ENCODE data around the gene TLCD1. TPM values are rescaled to one million over a fixed set of nuclear protein-coding genes. Genes with fewer than 3 reads are reported as not detected.
A peak's percentile ranks its signal among the peaks of the same experiment; 100 is the strongest.

The TLCD1 gene
- total RNA-seq, 1 donor from 2014 or later, result 8.2 TPM

- H3K36me3 Mint-ChIP-seq (ENCODE audit: unreplicated experiment), result peaks cover 4% of the 10 kb centered on the region
- DNase-seq, result peak; percentile 97
- H3K27ac Mint-ChIP-seq (ENCODE audit: unreplicated experiment), result peak overlapping the region; percentile 100
- H3K4me3 Mint-ChIP-seq (ENCODE audit: unreplicated experiment), result peak overlapping the region; percentile 94
- peaks cover 20% of the 10 kb centered on the region for H3K9me3 Mint-ChIP-seq (ENCODE audit: unreplicated experiment)
- peaks cover 25% of the 10 kb centered on the region for H3K27me3 Mint-ChIP-seq (ENCODE audit: unreplicated experiment)
- TF ChIP-seq, protein P1, sequence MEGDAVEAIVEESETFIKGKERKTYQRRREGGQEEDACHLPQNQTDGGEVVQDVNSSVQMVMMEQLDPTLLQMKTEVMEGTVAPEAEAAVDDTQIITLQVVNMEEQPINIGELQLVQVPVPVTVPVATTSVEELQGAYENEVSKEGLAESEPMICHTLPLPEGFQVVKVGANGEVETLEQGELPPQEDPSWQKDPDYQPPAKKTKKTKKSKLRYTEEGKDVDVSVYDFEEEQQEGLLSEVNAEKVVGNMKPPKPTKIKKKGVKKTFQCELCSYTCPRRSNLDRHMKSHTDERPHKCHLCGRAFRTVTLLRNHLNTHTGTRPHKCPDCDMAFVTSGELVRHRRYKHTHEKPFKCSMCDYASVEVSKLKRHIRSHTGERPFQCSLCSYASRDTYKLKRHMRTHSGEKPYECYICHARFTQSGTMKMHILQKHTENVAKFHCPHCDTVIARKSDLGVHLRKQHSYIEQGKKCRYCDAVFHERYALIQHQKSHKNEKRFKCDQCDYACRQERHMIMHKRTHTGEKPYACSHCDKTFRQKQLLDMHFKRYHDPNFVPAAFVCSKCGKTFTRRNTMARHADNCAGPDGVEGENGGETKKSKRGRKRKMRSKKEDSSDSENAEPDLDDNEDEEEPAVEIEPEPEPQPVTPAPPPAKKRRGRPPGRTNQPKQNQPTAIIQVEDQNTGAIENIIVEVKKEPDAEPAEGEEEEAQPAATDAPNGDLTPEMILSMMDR (IDR thresholded peaks at IDR 0.05; ENCODE audit: partially characterized antibody, unreplicated experiment), result no peak
- peaks cover 16% of the 10 kb centered on the region for H3K4me1 Mint-ChIP-seq (ENCODE audit: low read depth, unreplicated experiment)
These were observed 14.9 kb downstream of the TLCD1 start for GRCh38 chr17:28710861-28711722.

GRCh38 chr17:28707339-28707720, 18.7 kb downstream of the TLCD1 start:
- peak overlapping the region; percentile 10 for H3K27ac Mint-ChIP-seq (ENCODE audit: unreplicated experiment)
- no peak for DNase-seq
- H3K9me3 Mint-ChIP-seq (ENCODE audit: unreplicated experiment), result peaks cover 19% of the 10 kb centered on the region
- TF ChIP-seq, protein P1 (IDR thresholded peaks at IDR 0.05; ENCODE audit: partially characterized antibody, unreplicated experiment), result no peak
- H3K36me3 Mint-ChIP-seq (ENCODE audit: unreplicated experiment), result peaks cover 10% of the 10 kb centered on the region
- H3K4me3 Mint-ChIP-seq (ENCODE audit: unreplicated experiment), result peak overlapping the region; percentile 36
- H3K4me1 Mint-ChIP-seq (ENCODE audit: low read depth, unreplicated experiment), result peaks cover 11% of the 10 kb centered on the region
- H3K27me3 Mint-ChIP-seq (ENCODE audit: unreplicated experiment), result peaks cover 20% of the 10 kb centered on the region

DNA sequence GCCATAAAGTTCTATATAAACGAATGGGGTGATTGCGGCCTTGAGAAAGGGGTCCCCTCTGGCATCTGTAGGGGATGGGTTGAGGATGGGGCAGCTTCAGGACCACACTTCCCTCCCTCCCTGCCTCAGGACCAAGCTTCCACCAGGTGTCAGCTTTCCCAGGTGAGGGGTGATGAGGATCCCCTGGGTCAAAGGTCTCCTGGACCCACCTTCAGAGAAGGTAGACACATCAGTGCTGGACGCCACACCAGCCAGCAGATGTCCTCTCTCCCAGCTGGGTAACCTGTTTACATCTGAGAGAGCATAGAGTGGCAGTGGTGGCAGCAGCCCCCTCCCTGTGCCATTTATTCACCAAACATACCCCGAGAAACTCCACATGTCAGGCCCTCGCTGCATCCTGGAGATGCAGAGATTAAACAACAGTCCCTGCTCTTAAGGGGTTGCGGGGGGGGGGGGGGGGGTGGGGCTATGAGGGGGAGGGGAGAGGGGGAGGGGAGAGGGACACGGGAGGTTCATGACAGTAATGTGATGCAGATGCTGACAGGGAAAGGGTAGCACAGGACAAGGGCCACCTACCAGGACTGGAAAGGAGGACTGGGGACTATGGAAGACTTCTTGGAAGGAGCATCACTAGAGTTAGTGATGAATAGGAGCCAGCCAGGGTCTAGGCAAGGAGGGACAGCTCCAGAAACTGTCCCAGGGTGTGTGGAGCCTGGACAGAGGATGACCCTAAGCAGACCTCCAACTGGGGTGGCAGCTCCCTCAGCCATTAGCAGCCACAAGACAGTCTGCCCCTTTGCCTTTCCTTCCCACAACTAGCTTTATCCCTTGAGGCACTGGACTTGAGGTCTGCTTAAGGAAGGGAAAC, 19.3 kb downstream of the TLCD1 start:
- Mint-ChIP-seq H3K9me3 (ENCODE audit: unreplicated experiment) (peaks cover 15% of the 10 kb centered on the region), H3K4me3 (ENCODE audit: unreplicated experiment) (peak overlapping the region; percentile 36), H3K27ac (ENCODE audit: unreplicated experiment) (no peak overlapping the region), H3K27me3 (ENCODE audit: unreplicated experiment) (peaks cover 19% of the 10 kb centered on the region), H3K36me3 (ENCODE audit: unreplicated experiment) (peaks cover 10% of the 10 kb centered on the region), H3K4me1 (ENCODE audit: low read depth, unreplicated experiment) (peaks cover 8% of the 10 kb centered on the region)
- DNase-seq, result no peak
- TF ChIP-seq, protein P1 (IDR thresholded peaks at IDR 0.05; ENCODE audit: partially characterized antibody, unreplicated experiment), result no peak

DNA sequence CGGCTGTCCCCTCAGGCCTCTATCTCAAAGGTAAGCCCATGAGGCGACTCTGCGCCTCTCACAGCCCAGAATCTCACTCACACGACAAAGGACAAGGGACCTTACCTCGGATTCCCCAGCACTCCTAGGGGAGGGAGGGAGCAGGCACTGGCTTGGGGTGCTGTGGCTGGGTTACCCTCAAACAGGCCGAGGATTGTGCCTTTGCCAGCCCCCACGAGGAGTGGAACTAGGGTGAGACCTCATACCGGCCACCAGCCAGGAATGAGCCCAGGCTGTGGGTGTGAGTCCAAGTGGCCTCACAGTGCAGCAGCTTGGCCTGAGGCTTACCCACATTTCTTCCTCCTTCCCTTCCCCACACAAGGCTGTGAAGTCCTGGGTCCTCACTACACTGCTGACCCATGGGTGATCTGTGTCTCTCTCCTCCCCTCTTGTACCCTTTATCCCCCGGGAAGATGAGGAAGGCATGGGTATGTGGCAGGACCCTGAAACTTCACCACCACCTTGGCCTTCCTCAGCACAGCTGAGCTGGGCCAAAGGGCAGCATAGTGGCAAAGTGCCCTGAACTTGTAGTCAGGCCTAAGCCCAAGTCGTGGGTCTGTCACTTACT, 20.2 kb downstream of the TLCD1 start:
- DNase-seq, result no peak
- Mint-ChIP-seq H3K4me1 (ENCODE audit: low read depth, unreplicated experiment) (peaks cover 8% of the 10 kb centered on the region), H3K9me3 (ENCODE audit: unreplicated experiment) (peaks cover 12% of the 10 kb centered on the region), H3K27me3 (ENCODE audit: unreplicated experiment) (peaks cover 21% of the 10 kb centered on the region), H3K27ac (ENCODE audit: unreplicated experiment) (peak overlapping the region; percentile 33), H3K4me3 (ENCODE audit: unreplicated experiment) (no peak overlapping the region), H3K36me3 (ENCODE audit: unreplicated experiment) (peaks cover 10% of the 10 kb centered on the region)
- TF ChIP-seq, protein P1 (IDR thresholded peaks at IDR 0.05; ENCODE audit: partially characterized antibody, unreplicated experiment), result no peak

Data from glutamatergic neuron (in vitro differentiated cells).